GM12874 (cell line): Measurements from ENCODE around the gene KLF12.

ENCODE experiments used
- CTCF ChIP-seq: IDR thresholded peaks from 2 replicates; pipeline ENCODE4 v1.5.1; 2011; ENCODE audit warnings: low read depth, mild to moderate bottlenecking, control low read depth, low read length, moderate library complexity; ENCODE audit not compliant: insufficient read depth

Gene KLF12

GRCh38 chr13:74134221-74134776 lies at the start of gene KLF12:
Gene KLF12 (minus strand): TSS chr13:74134404.
- TF ChIP-seq CTCF: no peak

GRCh38 chr13:74182491-74182890 lies 48.3 kb upstream of the KLF12 start:
- no peak for TF ChIP-seq CTCF

- no peak for TF ChIP-seq CTCF
Observed at GRCh38 chr13:74174810-74175209, 40.6 kb upstream of the KLF12 start.

GRCh38 chr13:74173822-74174221 lies 39.6 kb upstream of the KLF12 start:
- no peak for TF ChIP-seq CTCF

- TF ChIP-seq CTCF: no peak
Observed at GRCh38 chr13:74171641-74172040, 37.4 kb upstream of the KLF12 start.

- no peak for TF ChIP-seq CTCF
Observed at GRCh38 chr13:74169676-74170075, 35.5 kb upstream of the KLF12 start.

- no peak for TF ChIP-seq CTCF
Observed at GRCh38 chr13:74168263-74168675, 34.1 kb upstream of the KLF12 start.
